GM12878 (cell line): ENCODE measurements around the gene DNAAF8. TPM values are rescaled to one million over a fixed set of nuclear protein-coding genes. Genes with fewer than 3 reads are reported as not detected.

ENCODE experiments used
- ATAC-seq: fragments of 200-7000 bp; cut with Tn5 transposase; 3 replicates; pipeline ENCODE4 v1.9.1; 2020; ENCODE audit warnings: mild to moderate bottlenecking, moderate library complexity
- BruUV-seq: library from RNA; stranded (reverse); fragments of 400-500 nt; replicated peaks from 2 replicates; lab custom pipeline; 2021; lab: Mats Ljungman, UMichigan
- CTCF ChIA-PET: fragments of 300-600 bp; sonication (Branson Sonifier 250); formaldehyde crosslinking; extraction: SDS; loops from one replicate; lab custom pipeline; 2021; ENCODE audit warnings: inconsistent platforms; lab: Yijun Ruan, JAX
- POLR2A ChIA-PET: fragments of 350-600 bp; formaldehyde crosslinking; extraction: SDS; loops from one replicate; lab custom pipeline; 2021; ENCODE audit warnings: inconsistent platforms; lab: Charles Lee
- RAD21 ChIA-PET: fragments of 300-600 bp; sonication (Branson Sonifier 250); formaldehyde crosslinking; loops from one replicate; lab custom pipeline; 2023; ENCODE audit warnings: antibody characterized with exemption; ENCODE audit not compliant: unreplicated experiment; lab: Charles Lee
- SMC1A ChIA-PET: fragments of 300-600 bp; sonication (Branson Sonifier 250); formaldehyde crosslinking; loops from one replicate; lab custom pipeline; 2023; ENCODE audit not compliant: unreplicated experiment, uncharacterized antibody; lab: Charles Lee
- DNase-seq: peaks from one replicate; pipeline ENCODE4 v3.0.0-alpha.2; 2011; ENCODE audit warnings: low read depth, low spot score
- FAIRE-seq: peaks from 3 replicates; lab custom pipeline; 2011; peaks lifted over from hg19 to GRCh38; lab: Jason Lieb, UNC
- H2AFZ ChIP-seq: 2 replicates; pipeline ENCODE4 v1.6.0; 2011; ENCODE audit warnings: low read depth, low read length, control low read depth; ENCODE audit not compliant: control insufficient read depth
- H3K27ac ChIP-seq: 2 replicates; pipeline ENCODE4 v1.5.1; 2011; ENCODE audit warnings: control low read depth; ENCODE audit not compliant: control insufficient read depth, insufficient read depth
- H3K27me3 ChIP-seq, 2 experiments: replicated peaks in 1 of 2; 2 replicates each; pipeline versions ENCODE4 v1.6.0 to v1.6.1; 2011; ENCODE audit warnings: low read length in 1 of 2; ENCODE audit not compliant: control insufficient read depth in 2 of 2, insufficient read depth in 2 of 2
- H3K36me3 ChIP-seq, 2 experiments: 2 replicates each; pipeline ENCODE4 v1.5.1; 2011; ENCODE audit warnings: low read length in 1 of 2; ENCODE audit not compliant: control insufficient read depth in 2 of 2, insufficient read depth in 2 of 2
- H3K4me1 ChIP-seq: 2 replicates; pipeline ENCODE4 v1.6.1; 2011; ENCODE audit warnings: mild to moderate bottlenecking, low read length, moderate library complexity, mixed read lengths; ENCODE audit not compliant: control insufficient read depth, insufficient read depth
- H3K4me2 ChIP-seq: 2 replicates; pipeline ENCODE4 v1.6.0; 2011; ENCODE audit warnings: control low read depth; ENCODE audit not compliant: control insufficient read depth, insufficient read depth
- H3K4me3 ChIP-seq: fragments of 200-600 bp; sonication (generic); 2 replicates; pipeline ENCODE4 v1.5.1; 2016
- H3K79me2 ChIP-seq: 2 replicates; pipeline ENCODE4 v1.6.0; 2011; ENCODE audit warnings: low read length; ENCODE audit not compliant: control insufficient read depth, insufficient read depth
- H3K9ac ChIP-seq: 2 replicates; pipeline ENCODE4 v1.8.0; 2011; ENCODE audit warnings: low read length, control low read depth, mixed read lengths; ENCODE audit not compliant: control insufficient read depth, insufficient read depth
- H3K9me3 ChIP-seq: replicated peaks from 3 replicates; pipeline ENCODE4 v1.5.1; 2011; ENCODE audit warnings: mild to moderate bottlenecking, low read length; ENCODE audit not compliant: control insufficient read depth, insufficient read depth
- H4K20me1 ChIP-seq: 2 replicates; pipeline ENCODE4 v1.6.0; 2011; ENCODE audit not compliant: control insufficient read depth, insufficient read depth
- CEBPZ ChIP-seq: fragments of 150-350 bp; IDR thresholded peaks from 2 replicates; pipeline ENCODE4 v1.6.1; 2016; ENCODE audit warnings: low read depth, low read length
- ESRRA ChIP-seq: IDR thresholded peaks from 2 replicates; pipeline ENCODE4 v1.6.1; 2012; ENCODE audit warnings: mild to moderate bottlenecking, low read length, improper control_type of control experiment
- MTA3 ChIP-seq: IDR thresholded peaks from 2 replicates; pipeline ENCODE4 v1.6.1; 2012; ENCODE audit warnings: low read length, inconsistent platforms, borderline replicate concordance
- RCOR1 ChIP-seq: conservative IDR thresholded peaks from 2 replicates; pipeline ENCODE4 v1.6.1; 2012; ENCODE audit warnings: low read depth, low read length, improper control_type of control experiment
- RELA ChIP-seq: fragments of 450-650 bp; IDR thresholded peaks from 2 replicates; pipeline ENCODE4 v1.8.0; 2014; ENCODE audit warnings: borderline replicate concordance; ENCODE audit not compliant: partially characterized antibody
- ZNF24 ChIP-seq: fragments of 450-650 bp; IDR thresholded peaks from 2 replicates; pipeline ENCODE4 v1.6.1; 2017; ENCODE audit warnings: antibody characterized with exemption, mild to moderate bottlenecking
- ZNF592 ChIP-seq: fragments of 450-650 bp; IDR thresholded peaks from 2 replicates; pipeline ENCODE4 v1.6.1; 2017; ENCODE audit warnings: mild to moderate bottlenecking, moderate library complexity
- WGBS: methylation state at CpG from one replicate; pipeline ENCODE4 v1.1.6; 2016; ENCODE audit warnings: low lambda C conversion rate; ENCODE audit not compliant: insufficient replicate concordance, insufficient coverage; ENCODE audit errors: missing lambda C conversion rate; 5-methylcytosine and 5-hydroxymethylcytosine counted together
- in situ Hi-C: fragments of 300-500 bp; cut with MboI; formaldehyde crosslinking; loops from 9 replicates; pipeline ENCODE4 v1.14.3; 2018; ENCODE audit warnings: mixed read lengths
- intact Hi-C: fragments of 100-400 bp; cut with micrococcal nuclease; formaldehyde crosslinking; loops from one replicate; pipeline ENCODE4 v1.14.2; 2022; ENCODE audit not compliant: unreplicated experiment
- polyA plus RNA-seq, 11 experiments: library from polyadenylated mRNA; depleted of rRNA in 4 of 11; unstranded in 6 of 11; stranded (reverse) in 5 of 11; fragments of >200 nt; fragmentation: Nextera tagmentation in 4 of 11; fragmentation: Illumina TruSeq in 1 of 11; extraction: Ambion mirVana in 4 of 11; extraction: Trizol in 1 of 11; gene quantifications; 1 replicate in 1 of 11; 2 replicates in 10 of 11; pipeline versions ENCODE4 v1.2.1 to v1.2.3, GENCODE V29; 2011 to 2016; ENCODE audit warnings: inconsistent platforms in 2 of 11, missing spikeins in 2 of 11, low read depth in 1 of 11
- total RNA-seq, 4 experiments: library from RNA; depleted of rRNA in 3 of 4; stranded (reverse); fragments of >200 nt in 3 of 4; fragmentation: Illumina TruSeq in 1 of 4; extraction: Trizol in 1 of 4; gene quantifications; 2 replicates each; pipeline versions ENCODE4 v1.2.1 to v1.2.3, GENCODE V29; 2013 to 2021
- TF ChIP-seq, protein P1 (sequence below): fragments of 450-650 bp; IDR thresholded peaks from 2 replicates; pipeline ENCODE4 v1.6.1; 2016; ENCODE audit warnings: mild to moderate bottlenecking, moderate library complexity, borderline replicate concordance

DNAAF8 gene
- total and polyA plus RNA-seq, 10 of the 15 experiments (the other 5 are each of a cell fraction or from before 2014, with no cell fraction given) = 0.01 to 0.78 (median 0.22) TPM; not detected in 2

DNA sequence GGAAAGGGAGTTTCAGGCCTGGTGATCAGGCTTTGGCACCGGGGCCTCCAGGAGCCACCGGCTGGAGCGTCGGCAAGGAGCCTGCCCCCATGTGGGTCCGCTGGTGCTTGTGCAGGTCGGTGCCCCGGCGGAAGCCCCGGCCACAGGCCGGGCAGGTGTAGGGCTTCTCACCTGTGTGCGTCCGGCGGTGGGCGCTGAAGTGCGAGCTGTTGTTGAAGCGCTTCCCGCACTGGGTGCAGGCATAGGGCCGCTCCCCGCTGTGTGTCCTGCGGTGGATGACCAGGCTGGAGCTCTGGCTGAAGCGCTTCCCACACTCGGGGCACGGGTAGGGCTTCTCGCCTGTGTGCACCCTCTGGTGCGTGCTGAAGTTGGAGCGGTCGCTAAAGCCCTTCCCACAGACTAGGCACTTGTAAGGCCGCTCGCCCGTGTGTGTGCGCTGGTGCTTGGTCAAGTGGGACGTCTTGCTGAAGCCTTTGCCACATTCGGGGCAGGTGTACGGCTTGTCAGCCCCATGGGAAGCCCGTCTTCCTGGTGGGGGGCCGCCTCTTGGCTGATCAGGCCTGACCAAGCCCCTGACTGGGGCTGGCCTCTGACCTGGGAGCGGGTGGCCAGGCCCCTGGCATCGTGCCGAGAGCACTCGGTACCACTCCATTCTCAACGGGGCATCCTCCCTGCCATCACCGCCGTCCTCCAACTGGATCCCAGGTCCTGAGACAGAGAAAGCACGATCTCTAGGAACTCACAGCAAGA, 18.2 kb downstream of the DNAAF8 start:
- DNase-seq = no peak
- Histone ChIP-seq H3K27me3 (no peaks in the 10 kb centered on the region), H3K9ac (no peak overlapping the region), H3K27ac (no peak overlapping the region), H4K20me1 (no peaks in the 10 kb centered on the region), H3K4me3 (no peak overlapping the region), H3K4me2 (no peak overlapping the region), H3K4me1 (peaks cover 12% of the 10 kb centered on the region), H3K9me3 (peaks cover 4% of the 10 kb centered on the region; the same call in 1 of the 3 replicates), H2AFZ (no peak overlapping the region), H3K79me2 (no peaks in the 10 kb centered on the region), H3K36me3 (peaks cover 8 to 17% of the 10 kb centered on the region in 2 experiments)
- no peak for FAIRE-seq
- ATAC-seq = no peak
- no TSS peak for BruUV-seq
- intact Hi-C loops = no loop called here
- RAD21 ChIA-PET = no interaction called here
- 87% methylated on average over 42 of the region's 44 CpGs for WGBS
- no peak for TF ChIP-seq ZNF592
- TF ChIP-seq ZNF24 = no peak
- no peak for TF ChIP-seq MTA3
- no peak for TF ChIP-seq ESRRA
- TF ChIP-seq, protein P1, sequence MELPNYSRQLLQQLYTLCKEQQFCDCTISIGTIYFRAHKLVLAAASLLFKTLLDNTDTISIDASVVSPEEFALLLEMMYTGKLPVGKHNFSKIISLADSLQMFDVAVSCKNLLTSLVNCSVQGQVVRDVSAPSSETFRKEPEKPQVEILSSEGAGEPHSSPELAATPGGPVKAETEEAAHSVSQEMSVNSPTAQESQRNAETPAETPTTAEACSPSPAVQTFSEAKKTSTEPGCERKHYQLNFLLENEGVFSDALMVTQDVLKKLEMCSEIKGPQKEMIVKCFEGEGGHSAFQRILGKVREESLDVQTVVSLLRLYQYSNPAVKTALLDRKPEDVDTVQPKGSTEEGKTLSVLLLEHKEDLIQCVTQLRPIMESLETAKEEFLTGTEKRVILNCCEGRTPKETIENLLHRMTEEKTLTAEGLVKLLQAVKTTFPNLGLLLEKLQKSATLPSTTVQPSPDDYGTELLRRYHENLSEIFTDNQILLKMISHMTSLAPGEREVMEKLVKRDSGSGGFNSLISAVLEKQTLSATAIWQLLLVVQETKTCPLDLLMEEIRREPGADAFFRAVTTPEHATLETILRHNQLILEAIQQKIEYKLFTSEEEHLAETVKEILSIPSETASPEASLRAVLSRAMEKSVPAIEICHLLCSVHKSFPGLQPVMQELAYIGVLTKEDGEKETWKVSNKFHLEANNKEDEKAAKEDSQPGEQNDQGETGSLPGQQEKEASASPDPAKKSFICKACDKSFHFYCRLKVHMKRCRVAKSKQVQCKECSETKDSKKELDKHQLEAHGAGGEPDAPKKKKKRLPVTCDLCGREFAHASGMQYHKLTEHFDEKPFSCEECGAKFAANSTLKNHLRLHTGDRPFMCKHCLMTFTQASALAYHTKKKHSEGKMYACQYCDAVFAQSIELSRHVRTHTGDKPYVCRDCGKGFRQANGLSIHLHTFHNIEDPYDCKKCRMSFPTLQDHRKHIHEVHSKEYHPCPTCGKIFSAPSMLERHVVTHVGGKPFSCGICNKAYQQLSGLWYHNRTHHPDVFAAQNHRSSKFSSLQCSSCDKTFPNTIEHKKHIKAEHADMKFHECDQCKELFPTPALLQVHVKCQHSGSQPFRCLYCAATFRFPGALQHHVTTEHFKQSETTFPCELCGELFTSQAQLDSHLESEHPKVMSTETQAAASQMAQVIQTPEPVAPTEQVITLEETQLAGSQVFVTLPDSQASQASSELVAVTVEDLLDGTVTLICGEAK = no peak
- TF ChIP-seq RELA = no peak
- no peak for TF ChIP-seq RCOR1
- TF ChIP-seq CEBPZ = no peak
- CTCF ChIA-PET = no interaction called here
- SMC1A ChIA-PET = no interaction called here
- in situ Hi-C loops = no loop called here
- POLR2A ChIA-PET = no interaction called here
